ENCODE measurements around the gene NRAP.

GRCh38 chr10:113609704-113610108 is 54.1 kb downstream of the NRAP start:
- TF ChIP-seq CTCF (IDR thresholded peaks at IDR 0.05) (no peak), POLR2A (IDR thresholded peaks at IDR 0.05) (no peak), POLR2AphosphoS5 (IDR thresholded peaks at IDR 0.05) (no peak), EP300 (IDR thresholded peaks at IDR 0.05) (no peak)

Data from suprapubic skin (tissue), 4 donors.